OCI-LY1 (cell line): ENCODE measurements around the gene FHOD3.

Experiments
- EZH2 ChIP-seq: fragments of 200-600 bp; sonication (generic), shearing (Covaris generic); IDR thresholded peaks from 2 replicates; pipeline ENCODE4 v1.8.0; 2017; ENCODE audit warnings: borderline replicate concordance, mixed run types, mild to moderate bottlenecking, antibody characterized with exemption, low read length, moderate library complexity, mixed read lengths
- TF ChIP-seq, protein P1 (sequence below): fragments of 200-600 bp; sonication (generic), shearing (Covaris generic); IDR thresholded peaks from 2 replicates; pipeline ENCODE4 v1.5.1; 2017; ENCODE audit warnings: mild to moderate bottlenecking, antibody characterized with exemption, low read length, moderate library complexity, mixed read lengths

DNA sequence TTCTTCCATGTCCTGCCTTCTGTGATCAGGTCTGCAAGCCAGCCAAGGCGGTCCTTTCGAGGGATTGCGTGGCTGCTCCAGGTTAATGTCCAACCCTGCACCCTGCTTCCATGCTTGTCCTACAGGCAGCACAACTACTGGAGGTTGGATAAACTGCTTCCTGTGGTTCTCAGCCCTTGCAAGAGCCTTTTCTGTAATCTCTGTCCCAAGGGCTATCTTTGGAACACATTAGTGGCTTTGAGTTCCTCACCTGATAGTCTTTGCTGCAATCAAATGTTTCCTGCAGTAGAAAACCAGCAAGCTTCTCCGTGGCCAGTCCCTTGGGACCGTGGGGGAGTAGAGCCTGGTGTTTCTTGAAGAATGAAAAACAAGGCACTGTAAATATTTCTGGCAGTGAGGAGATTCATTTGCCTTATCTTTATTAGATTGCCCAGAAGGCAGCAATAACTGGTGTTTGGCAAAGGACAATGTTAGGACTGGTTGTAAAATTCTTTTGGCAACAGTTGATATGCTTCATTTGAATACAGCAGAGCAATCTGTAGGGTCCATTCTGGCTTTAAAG, 214.4 kb downstream of the FHOD3 start:
- TF ChIP-seq, protein P1, sequence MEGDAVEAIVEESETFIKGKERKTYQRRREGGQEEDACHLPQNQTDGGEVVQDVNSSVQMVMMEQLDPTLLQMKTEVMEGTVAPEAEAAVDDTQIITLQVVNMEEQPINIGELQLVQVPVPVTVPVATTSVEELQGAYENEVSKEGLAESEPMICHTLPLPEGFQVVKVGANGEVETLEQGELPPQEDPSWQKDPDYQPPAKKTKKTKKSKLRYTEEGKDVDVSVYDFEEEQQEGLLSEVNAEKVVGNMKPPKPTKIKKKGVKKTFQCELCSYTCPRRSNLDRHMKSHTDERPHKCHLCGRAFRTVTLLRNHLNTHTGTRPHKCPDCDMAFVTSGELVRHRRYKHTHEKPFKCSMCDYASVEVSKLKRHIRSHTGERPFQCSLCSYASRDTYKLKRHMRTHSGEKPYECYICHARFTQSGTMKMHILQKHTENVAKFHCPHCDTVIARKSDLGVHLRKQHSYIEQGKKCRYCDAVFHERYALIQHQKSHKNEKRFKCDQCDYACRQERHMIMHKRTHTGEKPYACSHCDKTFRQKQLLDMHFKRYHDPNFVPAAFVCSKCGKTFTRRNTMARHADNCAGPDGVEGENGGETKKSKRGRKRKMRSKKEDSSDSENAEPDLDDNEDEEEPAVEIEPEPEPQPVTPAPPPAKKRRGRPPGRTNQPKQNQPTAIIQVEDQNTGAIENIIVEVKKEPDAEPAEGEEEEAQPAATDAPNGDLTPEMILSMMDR = no peak
- TF ChIP-seq EZH2 = no peak
